Calu3 (cell line): Measurements from ENCODE around the gene PPIC. TPM values are rescaled to one million over a fixed set of nuclear protein-coding genes. Genes with fewer than 3 reads are reported as not detected.
A peak's percentile ranks its signal among the peaks of the same experiment; 100 is the strongest.

Experiments used
- BruUV-seq: library from RNA; stranded (reverse); fragments of 400-500 nt; replicated peaks from 2 replicates; lab custom pipeline; 2021; lab: Mats Ljungman, UMichigan
- CTCF ChIA-PET: fragments of 300-600 bp; sonication (Branson Sonifier 250); formaldehyde crosslinking; loops from one replicate; lab custom pipeline; 2022; ENCODE audit warnings: antibody characterized with exemption; lab: Charles Lee
- DNase-seq: peaks from one replicate; pipeline ENCODE4 v3.0.0; 2022
- H3K27ac Mint-ChIP-seq: one replicate; pipeline ENCODE4 v1.8.0; 2022; ENCODE audit warnings: mixed read lengths; ENCODE audit not compliant: unreplicated experiment
- H3K27me3 Mint-ChIP-seq: one replicate; pipeline ENCODE4 v1.8.0; 2022; ENCODE audit warnings: mixed read lengths; ENCODE audit not compliant: unreplicated experiment
- H3K36me3 Mint-ChIP-seq: one replicate; pipeline ENCODE4 v1.8.0; 2022; ENCODE audit warnings: mild to moderate bottlenecking, moderate library complexity, mixed read lengths; ENCODE audit not compliant: insufficient read depth, unreplicated experiment
- H3K4me1 Mint-ChIP-seq: one replicate; pipeline ENCODE4 v1.8.0; 2022; ENCODE audit warnings: mild to moderate bottlenecking, low read depth, mixed read lengths; ENCODE audit not compliant: unreplicated experiment
- H3K4me3 Mint-ChIP-seq: one replicate; pipeline ENCODE4 v1.8.0; 2022; ENCODE audit warnings: mild to moderate bottlenecking, low read depth, moderate library complexity, mixed read lengths; ENCODE audit not compliant: unreplicated experiment
- H3K9me3 Mint-ChIP-seq: one replicate; pipeline ENCODE4 v1.8.0; 2022; ENCODE audit warnings: low read depth, mixed read lengths; ENCODE audit not compliant: unreplicated experiment
- CTCF ChIP-seq: fragments of 200-600 bp; IDR thresholded peaks from one replicate; pipeline ENCODE4 v1.8.0; 2022; ENCODE audit warnings: antibody characterized with exemption; ENCODE audit not compliant: unreplicated experiment
- intact Hi-C: fragments of 100-400 bp; cut with micrococcal nuclease; formaldehyde crosslinking; loops from one replicate; pipeline ENCODE4 v1.10.0; 2022; ENCODE audit not compliant: unreplicated experiment
- total RNA-seq: library from RNA; stranded (reverse); gene quantifications from 2 replicates; pipeline ENCODE4 v1.2.3, GENCODE V29; 2022

Gene PPIC
- total RNA-seq, 1 experiment from 2014 or later, result 43.5 TPM

GRCh38 chr5:123044926-123045617 lies 8.5 kb upstream of the PPIC start:
- TF ChIP-seq CTCF, result no peak
- CTCF ChIA-PET, result no interaction called here
- no peak overlapping the region for H3K27ac Mint-ChIP-seq
- H3K27me3 Mint-ChIP-seq, result no peaks in the 10 kb centered on the region
- no peaks in the 10 kb centered on the region for H3K9me3 Mint-ChIP-seq
- BruUV-seq, result no TSS peak
- no peaks in the 10 kb centered on the region for H3K4me1 Mint-ChIP-seq
- intact Hi-C loops, result no loop called here
- no peaks in the 10 kb centered on the region for H3K36me3 Mint-ChIP-seq
- no peak for DNase-seq
- H3K4me3 Mint-ChIP-seq, result no peak overlapping the region

- intact Hi-C loops, result loop anchor here (5.0 to 10.0 kb wide), 2 partner anchors 175 to 192 kb away; partner anchors contain the start of gene SNX24
- CTCF ChIA-PET, result no interaction called here
- no peaks in the 10 kb centered on the region for H3K9me3 Mint-ChIP-seq
- peaks cover 27% of the 10 kb centered on the region for H3K36me3 Mint-ChIP-seq
- BruUV-seq, result no TSS peak
- DNase-seq, result no peak
- TF ChIP-seq CTCF, result no peak
- H3K4me1 Mint-ChIP-seq, result peaks cover 21% of the 10 kb centered on the region
- H3K27ac Mint-ChIP-seq, result no peak overlapping the region
- H3K27me3 Mint-ChIP-seq, result no peaks in the 10 kb centered on the region
- no peak overlapping the region for H3K4me3 Mint-ChIP-seq
These were observed 3.1 kb upstream of the PPIC start for GRCh38 chr5:123039673-123040072.

- Mint-ChIP-seq H3K4me1 (peaks cover 23% of the 10 kb centered on the region), H3K36me3 (peaks cover 27% of the 10 kb centered on the region), H3K9me3 (no peaks in the 10 kb centered on the region), H3K4me3 (peak overlapping the region; percentile 89), H3K27me3 (no peaks in the 10 kb centered on the region), H3K27ac (peak overlapping the region; percentile 76)
- TF ChIP-seq CTCF, result no peak
- DNase-seq, result no peak
- intact Hi-C loops, result loop anchor here (5.0 to 10.0 kb wide), 2 partner anchors 178 to 190 kb away; partner anchors contain the start of gene SNX24
- BruUV-seq, result no TSS peak
- CTCF ChIA-PET, result no interaction called here
These were observed 536 bp upstream of the PPIC start for GRCh38 chr5:123037104-123037418.

DNA sequence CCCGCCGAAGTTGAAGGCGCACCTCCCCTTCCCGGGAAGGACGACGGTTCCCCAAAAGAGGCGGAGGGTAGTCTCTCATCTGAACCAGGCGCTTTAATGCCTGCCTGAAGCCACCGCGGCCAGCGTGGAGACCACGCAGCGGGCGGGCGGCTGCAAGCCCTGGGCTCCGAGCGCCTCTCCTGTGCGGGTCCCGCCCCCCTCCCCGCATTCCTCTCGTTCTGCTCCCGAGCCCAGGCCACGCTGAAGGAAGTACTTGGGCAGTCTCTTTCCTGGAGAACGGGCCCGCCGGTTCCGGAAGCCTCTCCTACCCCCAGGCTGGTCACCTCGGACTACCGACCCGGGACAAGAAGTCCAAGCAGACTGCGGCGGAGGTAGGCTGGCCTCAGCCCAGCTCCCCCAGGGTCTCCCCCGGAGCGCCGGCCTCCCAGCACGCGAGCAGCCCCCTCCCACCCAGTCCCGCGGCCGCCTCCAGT lies 571 bp downstream of the PPIC start:
- TF ChIP-seq CTCF, result no peak

More for the DNA sequence above, 571 bp downstream of the PPIC start:
- peak; percentile 69 for DNase-seq
- BruUV-seq, result no TSS peak
- Mint-ChIP-seq H3K27me3 (no peaks in the 10 kb centered on the region), H3K36me3 (peaks cover 27% of the 10 kb centered on the region), H3K4me1 (peaks cover 23% of the 10 kb centered on the region), H3K27ac (peak overlapping the region; percentile 76), H3K4me3 (peak overlapping the region; percentile 89), H3K9me3 (no peaks in the 10 kb centered on the region)
- CTCF ChIA-PET, result interaction anchor here (0.7 to 1.5 kb wide), 3 partner anchors 54 to 332 kb away, joined by 3 to 4 read pairs (median 4); no protein-coding TSS in a partner anchor
- intact Hi-C loops, result loop anchor here (2.0 to 10.0 kb wide), 3 partner anchors 53 to 189 kb away; partner anchors contain the start of genes PRDM6 and SNX24
